ENCODE data around the gene GNG3. TPM values are rescaled to one million over a fixed set of nuclear protein-coding genes. Genes with fewer than 3 reads are reported as not detected.

GNG3 gene
- total and polyA plus RNA-seq, 2 of the 4 experiments (the other 2 are of a cell fraction): not detected

GRCh38 chr11:62713343-62713742 lies 5.9 kb downstream of the GNG3 start:
- Histone ChIP-seq H4K5ac (ENCODE audit: low read depth, low read length) (no peak overlapping the region), H3K27ac (ENCODE audit: insufficient read depth, low read length) (peak overlapping the region; percentile 2; the same call in 1 of the 2 replicates), H3K56ac (ENCODE audit: extremely low read depth, insufficient read depth, low read length) (no peak overlapping the region), H3K4me2 (ENCODE audit: low read depth, low read length) (no peak overlapping the region), H2BK120ac (ENCODE audit: low read depth, low read length) (no peak overlapping the region), H3K79me1 (ENCODE audit: low read depth in 1 of 2, low read length in 2 of 2) (peaks cover 24 to 62% of the 10 kb centered on the region in 2 experiments), H3K36me3 (ENCODE audit: control insufficient read depth, insufficient read depth, low read length) (peaks cover 55% of the 10 kb centered on the region), H2BK5ac (ENCODE audit: low read depth, low read length, poor library complexity, severe bottlenecking) (no peak overlapping the region), H4K8ac (ENCODE audit: low read depth in 2 of 2, low read length in 2 of 2) (no peak overlapping the region), H3K27me3 (ENCODE audit: control insufficient read depth, insufficient read depth, low read length) (no peaks in the 10 kb centered on the region), H4K20me1 (ENCODE audit: insufficient read depth, low read length) (no peaks in the 10 kb centered on the region), H3K9me1 (ENCODE audit: insufficient read depth, low read length) (peaks cover 8% of the 10 kb centered on the region), H2AFZ (replicated peaks; ENCODE audit: low read length, poor library complexity) (no peak overlapping the region), H3K4me3 (ENCODE audit: insufficient read depth, low read depth, low read length) (no peak overlapping the region), H2AK5ac (ENCODE audit: low read depth, low read length) (no peak overlapping the region), H2AK9ac (replicated peaks; ENCODE audit: low read depth, low read length, poor library complexity) (no peak overlapping the region), H3K18ac (ENCODE audit: low read depth, low read length) (no peak overlapping the region), H3K14ac (replicated peaks; ENCODE audit: low read depth, low read length) (no peak overlapping the region), H4K91ac (ENCODE audit: insufficient read depth, low read depth, low read length) (no peak overlapping the region), H3K9me3 (ENCODE audit: control insufficient read depth, insufficient read depth, low read length) (no peaks in the 10 kb centered on the region), H2BK15ac (ENCODE audit: low read depth, low read length) (no peak overlapping the region), H2BK20ac (ENCODE audit: low read depth, low read length) (no peak overlapping the region), H3K9ac (ENCODE audit: low read depth, low read length) (no peak overlapping the region), H3K4ac (ENCODE audit: low read depth, low read length) (no peak overlapping the region), H3K4me1 (ENCODE audit: control insufficient read depth, insufficient read depth, low read length) (peaks cover 12% of the 10 kb centered on the region), H3K23ac (ENCODE audit: low read depth, low read length) (no peak overlapping the region)
- in situ Hi-C loops (cut with MboI; ENCODE audit: low sequenced_read_pairs): no loop called here
- ATAC-seq (ENCODE audit: low read depth) (no peak), DNase-seq (no peak)
- TF ChIP-seq USF2 (IDR thresholded peaks at IDR 0.05; ENCODE audit: low read depth, low read length): no peak
- TF ChIP-seq MXI1 (IDR thresholded peaks at IDR 0.05; ENCODE audit: borderline replicate concordance, low read depth, low read length): no peak
- no peak for TF ChIP-seq MAZ (IDR thresholded peaks at IDR 0.05; ENCODE audit: borderline replicate concordance, low read depth, low read length)
- TF ChIP-seq CHD1 (IDR thresholded peaks at IDR 0.05; ENCODE audit: low read depth, low read length): no peak
- no peak for TF ChIP-seq CTCF (conservative IDR thresholded peaks at IDR 0.05; ENCODE audit: low read depth, low read length)
- TF ChIP-seq RCOR1 (IDR thresholded peaks at IDR 0.05; ENCODE audit: insufficient replicate concordance, low read length): no peak
- TF ChIP-seq NFE2L2 (IDR thresholded peaks at IDR 0.05; ENCODE audit: low read depth, low read length): no peak
- TF ChIP-seq CEBPB (IDR thresholded peaks at IDR 0.05; ENCODE audit: low read depth, low read length): no peak
- no peak for TF ChIP-seq ELK1 (IDR thresholded peaks at IDR 0.05; ENCODE audit: borderline replicate concordance, low read depth, low read length)
- no peak for TF ChIP-seq FOS (IDR thresholded peaks at IDR 0.05; ENCODE audit: low read depth, low read length)
- TF ChIP-seq MAFK (IDR thresholded peaks at IDR 0.05; ENCODE audit: low read depth, low read length): no peak
- no peak for TF ChIP-seq RAD21 (IDR thresholded peaks at IDR 0.05; ENCODE audit: low read length)
- TF ChIP-seq BHLHE40 (IDR thresholded peaks at IDR 0.05; ENCODE audit: low read depth, low read length): no peak
- TF ChIP-seq RFX5 (IDR thresholded peaks at IDR 0.05; ENCODE audit: low read depth, low read length): no peak
- TF ChIP-seq POLR2A (IDR thresholded peaks at IDR 0.05; ENCODE audit: low read depth, low read length): no peak
- TF ChIP-seq SMC3 (IDR thresholded peaks at IDR 0.05; ENCODE audit: low read depth, low read length): no peak
- BruUV-seq (replicated peaks): no TSS peak
- intact Hi-C loops (cut with micrococcal nuclease): no loop called here
- ChIA-PET POLR2A (ENCODE audit: unreplicated experiment) (no interaction called here), CTCF (no interaction called here)
- dilution Hi-C loops (cut with HindIII; ENCODE audit: low sequenced_read_pairs, unreplicated experiment): no loop called here
- WGBS, 2 experiments (ENCODE audit: extremely low coverage in 2 of 2, insufficient read length in 1 of 2): no CpG with 5 or more reads among the region's 2 CpGs

All from IMR-90 (cell line).